Sciatic nerve (tissue), 2 donors: ENCODE results near the gene C4B. TPM values are rescaled to one million over a fixed set of nuclear protein-coding genes. Genes with fewer than 3 reads are reported as not detected.
"Not testable (repeated sequence)": the region's sequence is repeated elsewhere in the genome, so short reads cannot be mapped to it uniquely, and the experiment has no call there.

Experiments
- ATAC-seq: fragments of 200-7000 bp; cut with Tn5 transposase; one replicate; pipeline ENCODE4 v1.9.1; 2020; ENCODE audit warnings: mild to moderate bottlenecking, moderate library complexity
- DNase-seq: peaks from one replicate; pipeline ENCODE4 v3.0.0-alpha.2; 2020; ENCODE audit warnings: low spot score
- intact Hi-C: fragments of 100-400 bp; cut with DNase I; formaldehyde crosslinking; loops from one replicate; pipeline ENCODE4 v1.14.2; 2022
- total RNA-seq: library from RNA; stranded (reverse); fragmentation: NEBNext Ultra II Directional; extraction: Animal tissue kit (Norgen Biotek cat#: 25700); gene quantifications from one replicate; pipeline ENCODE4 v1.2.1, GENCODE V29; 2021
- donor health status: DM: no; HTN: no; CAD: no.
- donor health status: DM: no; HTN: no; CAD: no.

Gene C4B
- total RNA-seq, 1 donor from 2014 or later: 392 TPM

DNA sequence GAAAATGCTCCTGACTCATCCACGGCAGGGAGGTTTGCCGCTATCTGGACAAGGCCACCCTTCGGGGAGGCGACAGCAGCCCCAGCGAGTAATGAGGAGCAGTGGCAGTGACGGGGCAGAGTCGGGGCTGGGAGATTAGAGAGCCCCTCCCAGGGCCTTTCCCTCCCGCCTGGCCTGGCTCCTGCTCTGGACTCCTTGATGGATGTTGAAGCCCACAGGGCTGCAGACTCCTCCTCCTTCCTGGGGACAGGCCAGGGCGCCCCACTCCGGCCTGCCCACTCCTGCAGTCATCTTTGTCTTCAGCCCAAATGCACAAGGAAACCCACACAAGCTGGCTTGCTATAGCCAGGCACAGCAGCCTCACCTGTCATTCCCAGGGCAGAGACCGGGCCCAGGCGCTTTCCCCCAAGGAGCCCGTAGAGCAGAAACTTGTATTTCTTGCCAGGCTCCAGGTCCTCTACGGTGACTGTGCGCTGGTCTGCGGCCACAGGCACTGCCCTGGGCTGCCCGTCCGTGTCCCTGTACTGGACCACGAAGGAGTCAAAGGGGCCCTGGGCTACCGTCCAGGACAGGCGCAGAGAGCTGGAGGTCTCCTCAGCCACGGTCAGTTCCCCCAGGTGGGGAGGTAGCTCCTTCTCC is 31.3 kb downstream of the C4B start:
- intact Hi-C loops: no loop called here
- DNase-seq (no peak), ATAC-seq (peak; percentile 37)

DNA sequence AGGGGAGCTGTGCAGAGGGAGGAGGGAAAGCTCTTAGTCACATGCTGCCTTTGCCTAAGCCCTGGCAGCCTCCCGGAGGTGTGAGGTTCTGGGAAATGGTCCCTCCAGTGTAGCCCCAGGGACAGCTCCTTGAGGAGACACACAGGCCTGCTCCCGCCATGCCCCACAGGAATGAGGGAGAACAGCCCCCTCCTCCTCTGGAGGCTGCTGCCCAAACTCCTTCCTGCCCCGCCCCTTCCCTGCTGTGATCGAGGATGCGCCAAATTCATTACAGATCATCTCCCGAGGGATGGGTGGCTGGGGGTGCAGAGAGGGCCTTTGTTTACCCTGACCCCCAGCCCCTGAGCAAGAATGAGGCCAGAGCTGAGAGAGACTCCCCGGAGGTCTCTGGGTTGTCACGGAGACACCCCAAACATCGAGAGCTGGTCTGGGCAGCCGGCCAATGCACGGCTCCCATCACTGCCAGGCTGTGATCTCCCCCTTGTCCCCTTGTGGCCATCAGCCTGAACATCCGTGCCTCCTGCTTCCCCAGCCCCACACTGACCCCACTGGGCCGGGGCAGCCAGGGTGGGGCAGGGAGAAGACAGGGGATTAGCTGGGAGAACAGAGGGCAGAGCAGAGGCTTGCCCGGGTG is 32.0 kb downstream of the C4B start:
- intact Hi-C loops: no loop called here
- DNase-seq (no peak), ATAC-seq (peak; percentile 50)

DNA sequence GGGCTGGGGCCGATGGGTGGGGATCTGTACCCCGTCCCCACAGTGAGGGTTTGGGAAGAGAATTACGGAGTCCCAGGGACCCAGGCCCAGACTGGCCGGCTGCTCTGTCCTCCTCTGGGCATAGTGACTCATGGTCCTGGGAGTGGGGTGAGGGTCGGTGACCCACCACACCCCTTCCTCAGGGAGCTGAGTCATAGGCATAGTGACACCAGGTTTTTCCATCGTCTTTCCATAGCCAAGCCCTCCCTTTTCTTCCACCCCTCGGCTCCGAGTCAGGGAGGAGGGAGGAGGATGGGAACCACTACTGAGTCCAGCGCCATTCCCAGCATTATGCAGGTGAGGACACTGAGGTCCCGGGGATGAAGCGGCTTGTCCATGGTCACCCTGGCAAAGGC is 32.5 kb downstream of the C4B start:
- intact Hi-C loops: no loop called here
- ATAC-seq (peak; percentile 80), DNase-seq (peak; percentile 77)

DNA sequence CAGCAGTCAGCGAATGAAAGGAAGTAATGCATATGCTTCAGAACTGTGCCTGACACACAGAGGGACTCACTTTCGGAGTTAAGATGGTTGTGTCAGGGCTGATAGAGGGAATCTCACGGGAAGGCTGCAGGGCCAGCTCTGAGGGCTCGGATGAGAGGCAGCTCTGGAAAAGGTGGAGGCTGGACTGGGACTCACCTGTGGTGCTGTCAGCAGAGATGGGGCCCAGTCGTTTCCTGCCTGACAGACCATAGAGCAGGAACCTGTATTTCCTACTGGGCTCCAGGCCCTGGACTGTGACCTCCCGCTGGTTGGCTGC is 32.9 kb downstream of the C4B start:
- intact Hi-C loops: no loop called here
- DNase-seq (no peak), ATAC-seq (peak; percentile 0)

DNA sequence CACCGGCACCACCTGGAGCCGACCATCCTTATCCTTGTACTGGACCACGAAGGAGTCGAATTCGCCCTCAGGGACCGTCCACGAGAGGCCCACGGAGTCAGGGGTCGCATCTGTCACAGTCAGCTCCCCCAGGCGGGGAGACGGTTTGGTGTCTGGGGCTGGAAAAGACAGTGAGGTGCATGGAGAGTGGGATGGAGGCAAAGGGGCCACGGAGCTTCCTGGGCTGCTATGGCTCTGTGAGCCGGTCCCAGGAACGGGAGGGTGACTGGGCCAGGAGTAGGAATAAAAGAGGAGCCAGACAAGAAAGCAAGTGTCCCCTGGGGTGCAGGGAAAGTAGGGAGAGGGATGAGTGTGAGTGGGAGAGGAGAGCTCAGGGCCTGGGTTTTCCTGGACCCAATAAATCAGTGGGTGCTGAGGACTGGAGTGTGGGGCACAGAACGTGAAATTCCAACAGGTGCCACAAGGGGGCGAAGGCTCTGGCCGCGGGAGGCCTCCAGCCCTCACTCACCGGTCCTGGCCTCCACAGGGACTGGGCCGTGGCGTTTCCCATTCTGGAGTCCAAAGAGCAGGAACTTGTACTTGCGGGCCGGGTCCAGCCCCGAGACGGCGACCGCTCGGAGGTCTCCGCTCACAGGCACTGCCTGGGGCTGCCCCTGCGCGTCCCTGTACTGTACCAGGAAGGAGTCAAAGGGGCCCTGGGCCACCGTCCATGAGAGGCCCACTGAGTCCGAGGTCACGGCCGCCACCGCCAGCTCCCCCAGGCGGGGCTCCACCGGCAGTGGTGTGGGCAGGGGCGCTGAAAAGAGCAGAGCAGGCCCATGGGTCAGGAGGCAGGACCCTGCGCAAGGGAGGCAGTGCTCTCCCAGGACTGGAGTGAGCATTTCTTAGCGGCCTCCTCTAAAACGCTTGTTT is 33.5 kb downstream of the C4B start:
- DNase-seq: peak; percentile 90

DNA sequence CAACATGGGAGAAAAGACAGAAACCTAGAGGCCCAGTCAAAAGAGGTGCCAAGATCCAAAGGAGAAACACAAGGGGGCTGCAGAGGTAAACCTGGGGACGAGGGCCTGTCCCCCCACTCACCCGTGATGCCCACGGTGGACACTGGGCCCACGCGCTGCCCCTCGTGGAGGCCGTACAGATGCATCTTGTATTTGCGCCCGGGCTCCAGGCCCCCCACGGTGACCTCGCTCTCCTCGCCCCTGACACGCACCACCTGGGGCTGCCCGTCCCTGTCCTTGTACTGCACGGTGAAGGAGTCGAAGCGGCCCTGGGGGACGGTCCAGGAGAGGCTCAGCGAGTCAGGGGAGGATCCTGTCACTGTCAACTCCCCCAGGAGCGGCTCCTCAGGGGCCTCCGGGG is 34.6 kb downstream of the C4B start:
- intact Hi-C loops, ATAC-seq, DNase-seq: not testable (repeated sequence)

More for the DNA sequence above, 33.5 kb downstream of the C4B start:
- ATAC-seq: peak; percentile 63
- intact Hi-C loops: no loop called here

DNA sequence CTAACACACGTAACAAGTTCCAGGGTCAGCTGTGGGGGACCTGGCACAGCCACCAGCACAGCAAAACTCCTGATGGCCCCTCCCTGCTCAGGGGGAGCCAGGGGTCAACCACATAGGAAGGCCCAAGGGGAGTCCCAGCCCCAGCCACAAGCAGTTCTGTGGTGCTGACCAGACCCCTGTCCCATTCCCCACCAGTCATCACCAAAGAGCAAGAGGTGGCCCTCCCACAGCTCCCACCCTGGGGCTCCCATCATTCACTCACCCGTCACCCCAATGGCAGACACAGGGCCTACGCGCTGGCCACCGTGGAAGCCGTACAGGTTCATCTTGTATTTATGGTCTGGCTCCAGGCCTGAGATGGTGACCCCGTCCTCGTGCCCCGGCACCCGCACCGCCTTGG is 35.1 kb downstream of the C4B start:
- intact Hi-C loops, ATAC-seq, DNase-seq: not testable (repeated sequence)

DNA sequence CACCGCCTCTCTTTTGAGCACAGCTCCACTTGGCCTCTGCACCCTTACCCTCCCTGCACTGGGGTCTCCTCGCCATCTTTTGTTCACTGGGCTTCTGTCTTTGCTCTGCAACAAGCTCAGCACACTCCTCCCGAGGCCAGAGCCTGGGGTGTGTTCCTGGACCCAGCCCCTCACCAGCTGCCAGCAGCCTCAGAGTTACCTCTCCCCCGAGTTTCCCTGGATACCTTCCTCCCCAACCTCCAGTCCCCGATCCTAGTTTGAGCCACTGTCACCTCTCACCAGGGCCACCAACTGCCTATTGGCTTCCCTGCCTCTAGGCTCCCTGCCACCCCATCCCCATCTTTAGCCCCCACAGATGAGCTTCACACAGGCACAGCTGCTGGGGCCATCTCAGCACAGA is 36.0 kb downstream of the C4B start:
- ATAC-seq: no peak
- intact Hi-C loops: no loop called here
- no peak for DNase-seq

DNA sequence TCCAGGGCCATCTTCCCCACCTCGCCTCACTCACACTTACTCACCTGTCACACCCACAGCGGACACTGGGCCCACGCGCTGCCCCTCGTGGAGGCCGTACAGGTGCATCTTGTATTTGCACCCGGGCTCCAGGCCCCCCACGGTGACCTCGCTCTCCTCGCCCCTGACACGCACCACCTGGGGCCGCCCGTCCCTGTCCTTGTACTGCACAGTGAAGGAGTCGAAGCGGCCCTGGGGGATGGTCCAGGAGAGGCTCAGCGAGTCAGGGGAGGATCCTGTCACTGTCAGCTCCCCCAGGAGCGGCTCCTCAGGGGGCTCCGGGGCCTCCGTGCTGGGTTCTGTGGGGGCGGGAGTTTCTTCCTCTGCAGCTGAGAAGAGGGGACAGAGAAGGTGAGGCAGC is 38.0 kb downstream of the C4B start:
- DNase-seq, intact Hi-C loops, ATAC-seq: not testable (repeated sequence)

DNA sequence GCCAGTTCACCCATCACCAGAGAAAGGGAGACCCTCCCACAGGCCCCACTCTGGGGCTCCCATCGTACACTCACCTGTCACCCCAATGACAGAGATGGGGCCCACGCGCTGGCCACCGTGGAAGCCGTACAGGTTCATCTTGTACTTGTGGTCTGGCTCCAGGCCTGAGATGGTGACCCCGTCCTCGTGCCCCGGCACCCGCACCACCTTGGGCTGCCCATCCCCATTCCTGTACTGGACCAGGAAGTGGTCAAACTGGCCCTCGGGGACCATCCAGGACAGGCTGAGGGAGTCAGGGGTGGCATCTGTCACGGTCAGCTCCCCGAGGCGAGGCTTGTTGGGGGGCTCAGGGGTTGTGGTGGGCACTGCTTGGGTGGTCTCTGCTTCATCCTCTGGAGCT is 38.7 kb downstream of the C4B start:
- ATAC-seq, DNase-seq, intact Hi-C loops: not testable (repeated sequence)

DNA sequence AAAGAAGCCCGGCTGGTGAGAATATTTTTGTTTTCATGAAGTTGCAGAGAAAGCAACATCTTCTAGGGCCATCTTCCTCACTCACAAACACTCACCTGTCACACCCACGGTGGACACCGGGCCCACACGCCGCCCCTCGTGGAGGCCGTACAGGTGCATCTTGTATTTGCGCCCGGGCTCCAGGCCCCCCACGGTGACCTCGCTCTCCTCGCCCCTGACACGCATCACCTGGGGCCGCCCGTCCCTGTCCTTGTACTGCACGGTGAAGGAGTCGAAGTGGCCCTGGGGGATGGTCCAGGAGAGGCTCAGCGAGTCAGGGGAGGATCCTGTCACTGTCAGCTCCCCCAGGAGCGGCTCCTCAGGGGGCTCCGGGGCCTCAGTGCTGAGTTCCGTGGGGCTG is 41.2 kb downstream of the C4B start:
- intact Hi-C loops, DNase-seq, ATAC-seq: not testable (repeated sequence)

DNA sequence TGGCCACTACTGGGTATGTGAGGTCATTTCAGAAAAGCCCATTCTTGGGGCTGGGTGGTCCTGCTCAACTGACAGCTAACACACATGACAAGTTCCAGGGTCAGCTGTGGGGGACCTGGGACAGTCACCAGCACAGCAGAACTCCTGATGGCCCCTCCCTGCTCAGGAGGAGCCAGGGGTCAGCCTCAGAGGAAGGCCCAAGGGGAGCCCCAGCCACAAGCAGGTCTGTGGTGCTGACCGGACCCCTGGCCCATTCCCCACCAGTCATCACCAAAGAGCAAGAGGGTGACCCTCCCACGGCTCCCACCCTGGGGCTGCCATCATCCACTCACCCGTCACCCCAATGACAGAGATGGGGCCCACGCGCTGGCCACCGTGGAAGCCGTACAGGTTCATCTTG is 41.7 kb downstream of the C4B start:
- intact Hi-C loops: no loop called here
- DNase-seq (no peak), ATAC-seq (no peak)

DNA sequence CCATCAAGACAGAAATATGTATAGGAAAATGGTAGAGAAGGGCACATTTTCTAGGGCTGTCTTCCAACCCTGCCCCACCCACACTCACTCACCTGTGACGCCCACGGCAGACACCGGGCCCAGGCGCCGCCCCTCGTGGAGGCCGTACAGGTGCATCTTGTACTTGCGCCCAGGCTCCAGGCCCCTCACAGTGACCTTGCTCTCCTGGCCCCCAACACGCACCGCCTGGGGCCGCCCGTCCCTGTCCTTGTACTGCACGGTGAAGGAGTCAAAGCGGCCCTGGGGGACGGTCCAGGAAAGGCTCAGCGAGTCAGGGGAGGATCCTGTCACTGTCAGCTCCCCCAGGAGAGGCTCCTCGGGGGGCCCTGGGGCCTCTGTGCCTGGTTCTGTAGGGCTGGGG is 43.4 kb downstream of the C4B start:
- intact Hi-C loops: no loop called here
- no peak for DNase-seq
- ATAC-seq: no peak

DNA sequence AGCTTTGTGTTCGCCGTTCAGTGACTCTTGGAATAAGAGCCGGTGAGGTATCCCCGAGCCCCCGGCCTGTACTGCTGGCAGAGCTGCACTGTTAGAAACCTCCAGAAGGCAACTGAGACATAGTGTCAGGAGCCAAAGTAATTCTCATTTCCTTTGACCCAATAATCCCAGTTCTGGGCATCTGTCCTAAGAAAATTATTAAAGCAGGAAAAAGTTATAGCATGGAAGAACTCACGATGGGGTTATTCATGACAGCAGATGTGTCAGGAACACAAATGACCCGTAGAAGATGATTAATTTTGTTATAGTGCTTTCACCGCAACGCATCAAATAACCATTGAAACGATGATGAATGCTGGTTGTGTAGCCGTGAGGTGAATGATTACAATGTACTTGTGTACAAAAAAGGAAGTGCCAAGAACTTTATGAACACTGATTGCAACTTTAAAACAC is 43.9 kb downstream of the C4B start:
- peak; percentile 77 for ATAC-seq
- intact Hi-C loops: no loop called here
- no peak for DNase-seq

DNA sequence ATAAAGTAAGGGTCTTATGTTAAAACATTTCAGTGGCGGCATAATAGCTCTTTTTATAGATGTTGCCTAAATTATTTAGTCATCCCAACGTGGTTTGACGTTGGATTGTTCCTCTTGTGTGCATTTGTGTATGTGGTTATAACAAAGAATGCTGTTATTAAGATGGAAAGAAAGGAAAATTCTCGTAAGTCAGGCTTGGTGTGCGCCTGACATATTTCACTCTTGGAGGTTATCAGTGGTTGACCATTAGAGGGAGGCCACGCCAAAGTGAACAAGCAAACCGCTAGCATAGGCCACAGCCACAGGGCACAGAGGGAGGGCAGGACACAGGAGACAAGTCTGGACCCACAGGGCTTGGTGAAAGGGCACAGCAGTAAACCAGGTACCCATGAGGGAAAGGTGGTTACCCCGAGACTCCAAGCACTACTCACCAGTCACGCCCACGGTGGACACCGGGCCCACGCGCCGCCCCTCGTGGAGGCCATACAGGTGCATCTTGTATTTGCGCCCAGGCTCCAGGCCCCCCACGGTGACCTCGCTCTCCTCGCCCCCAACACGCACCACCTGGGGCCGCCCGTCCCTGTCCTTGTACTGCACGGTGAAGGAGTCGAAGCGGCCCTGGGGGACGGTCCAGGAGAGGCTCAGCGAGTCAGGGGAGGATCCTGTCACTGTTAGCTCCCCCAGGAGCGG is 46.5 kb downstream of the C4B start:
- DNase-seq (no peak), ATAC-seq (no peak)
- intact Hi-C loops: no loop called here

DNA sequence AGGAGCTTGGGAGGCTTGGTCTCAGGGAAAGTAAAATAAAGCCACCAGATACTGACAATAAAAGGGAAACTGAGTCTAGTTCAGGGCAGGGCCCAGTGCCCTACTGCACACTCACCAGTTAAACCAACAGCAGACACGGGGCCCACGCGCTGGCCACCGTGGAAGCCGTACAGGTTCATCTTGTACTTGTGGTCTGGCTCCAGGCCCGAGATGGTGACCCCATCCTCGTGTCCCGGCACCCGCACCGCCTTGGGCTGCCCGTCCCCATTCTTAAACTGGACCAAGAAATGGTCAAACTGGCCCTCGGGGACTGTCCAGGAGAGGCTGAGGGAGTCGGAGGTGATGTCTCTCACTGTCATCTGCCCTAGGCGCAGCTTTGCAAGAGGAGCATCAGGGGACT is 50.1 kb downstream of the C4B start:
- intact Hi-C loops: no loop called here
- no peak for ATAC-seq
- no peak for DNase-seq

DNA sequence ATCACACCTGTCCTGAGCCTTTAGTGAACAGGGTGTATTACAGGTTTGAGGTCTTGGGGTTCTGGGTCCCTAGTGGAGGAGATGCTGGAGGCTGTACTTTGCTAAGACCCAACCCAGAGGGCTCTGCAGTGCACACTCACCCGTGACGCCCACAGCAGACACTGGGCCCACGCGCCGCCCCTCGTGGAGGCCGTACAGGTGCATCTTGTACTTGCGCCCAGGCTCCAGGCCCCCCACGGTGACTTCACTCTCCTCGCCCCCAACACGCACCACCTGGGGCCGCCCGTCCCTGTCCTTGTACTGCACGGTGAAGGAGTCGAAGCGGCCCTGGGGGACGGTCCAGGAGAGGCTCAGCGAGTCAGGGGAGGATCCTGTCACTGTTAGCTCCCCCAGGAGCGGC is 52.9 kb downstream of the C4B start:
- intact Hi-C loops, DNase-seq, ATAC-seq: not testable (repeated sequence)

DNA sequence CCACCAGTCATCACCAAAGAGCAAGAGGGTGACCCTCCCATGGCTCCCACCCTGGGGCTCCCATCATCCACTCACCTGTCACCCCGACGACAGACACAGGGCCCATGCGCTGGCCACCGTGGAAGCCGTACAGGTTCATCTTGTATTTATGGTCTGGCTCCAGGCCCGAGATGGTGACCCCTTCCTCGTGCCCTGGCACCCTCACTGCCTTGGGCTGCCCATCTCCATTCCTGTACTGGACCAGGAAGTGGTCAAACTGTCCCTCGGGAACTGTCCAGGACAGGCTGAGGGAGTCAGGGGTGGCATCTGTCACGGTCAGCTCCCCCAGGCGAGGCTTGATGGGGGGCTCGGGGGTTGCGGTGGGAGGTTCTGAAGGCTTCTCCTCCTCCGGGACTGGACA is 53.7 kb downstream of the C4B start:
- ATAC-seq, intact Hi-C loops: not testable (repeated sequence)
- peak; percentile 61 for DNase-seq

DNA sequence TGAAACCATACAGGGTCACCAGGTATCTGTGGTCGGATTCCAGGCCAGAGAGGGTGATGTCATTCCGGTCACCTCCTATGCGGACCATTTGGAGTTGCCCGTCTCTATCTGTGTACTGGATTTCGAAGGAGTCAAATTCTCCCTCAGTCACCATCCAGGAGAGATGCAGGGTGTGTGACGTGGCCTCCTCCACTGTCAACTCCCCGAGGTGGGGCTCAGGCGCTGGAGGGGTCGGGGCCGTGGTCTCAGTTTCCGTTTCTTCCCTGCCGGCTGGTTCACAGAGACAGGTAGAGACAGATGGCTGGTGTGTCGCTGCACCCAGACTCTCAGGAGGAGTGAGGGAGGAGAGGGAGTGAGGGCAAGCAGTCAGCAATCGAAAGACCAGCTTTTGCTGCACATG is 54.3 kb downstream of the C4B start:
- ATAC-seq (no peak), DNase-seq (peak; percentile 58)
- intact Hi-C loops: no loop called here
